NCI-H526 (cell line): ENCODE results near the gene TMOD2.
A peak's percentile ranks its signal among the peaks of the same experiment; 100 is the strongest.

Experiments used
- DNase-seq, 2 experiments: peaks; one replicate each; lab custom pipeline; 2025; lab: John Stamatoyannopoulos, UW

The TMOD2 gene

DNA sequence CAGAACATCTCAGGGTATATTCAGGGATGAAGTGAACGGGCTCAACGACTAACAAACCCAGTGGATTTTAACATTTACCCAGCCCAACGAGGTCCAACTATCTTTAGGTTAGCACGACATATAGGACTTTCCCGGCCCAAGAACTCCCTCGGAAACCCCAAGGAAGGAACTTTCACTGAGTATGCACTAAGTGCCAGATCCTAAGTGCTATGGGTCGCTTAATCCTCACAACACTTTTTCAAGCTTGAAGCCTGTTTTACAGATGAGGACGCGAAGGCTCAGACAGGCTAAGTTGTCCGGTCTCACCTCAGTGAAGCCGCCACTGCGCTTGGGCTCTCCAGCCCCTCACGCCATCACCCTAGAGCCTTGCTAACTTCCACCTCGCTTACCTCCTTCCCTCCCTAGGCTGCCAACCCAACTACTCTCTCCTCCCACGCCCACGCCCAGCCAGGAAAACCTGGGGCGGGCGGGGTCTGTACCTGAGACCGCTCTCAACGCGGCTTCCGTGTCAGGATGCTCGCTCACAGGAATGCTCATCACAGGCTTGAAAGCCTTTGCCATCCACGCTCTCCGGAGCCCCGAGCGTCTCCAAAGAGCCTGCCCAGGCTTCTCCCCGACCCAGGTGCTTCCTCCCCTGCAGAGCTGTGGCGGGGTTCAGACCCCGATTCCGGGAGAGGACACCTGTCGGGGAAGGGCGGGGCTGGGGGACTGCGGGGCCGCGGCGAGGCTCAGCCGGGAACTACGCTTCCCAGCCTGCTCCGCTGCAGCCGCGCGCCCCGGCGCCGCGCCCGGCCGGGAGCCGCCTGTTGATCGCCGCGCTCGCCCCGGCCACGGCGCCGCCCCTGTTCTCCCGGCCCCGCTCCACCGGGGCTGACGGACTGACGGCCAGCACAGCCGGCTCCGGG is at the start of gene TMOD2:
Gene TMOD2, plus strand, starts transcription at position 806 of the 905 bp plus-strand sequence. CDS start 14,845 bp downstream, outside the sequence.
- peak; percentile 72 to 91 for DNase-seq

DNA sequence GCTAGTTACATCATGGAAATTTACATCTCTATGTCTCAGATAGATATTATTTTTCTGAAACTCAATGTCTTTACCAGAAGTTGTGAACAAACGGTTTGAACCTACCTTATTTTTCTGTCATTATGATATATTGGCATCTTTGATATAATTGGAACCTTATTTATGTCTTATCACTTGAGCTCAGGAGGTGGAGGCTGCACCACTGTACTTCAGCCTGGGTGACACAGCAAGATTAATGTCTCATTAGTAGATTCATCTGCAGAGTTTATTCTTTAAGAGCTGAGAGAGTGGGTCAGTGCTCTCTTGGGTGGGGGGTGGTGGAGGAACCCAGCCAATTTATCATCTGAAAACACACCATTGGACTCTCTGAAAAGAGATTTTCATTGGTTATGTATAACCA is 48.7 kb upstream of the TMOD2 start:
- DNase-seq = no peak

DNA sequence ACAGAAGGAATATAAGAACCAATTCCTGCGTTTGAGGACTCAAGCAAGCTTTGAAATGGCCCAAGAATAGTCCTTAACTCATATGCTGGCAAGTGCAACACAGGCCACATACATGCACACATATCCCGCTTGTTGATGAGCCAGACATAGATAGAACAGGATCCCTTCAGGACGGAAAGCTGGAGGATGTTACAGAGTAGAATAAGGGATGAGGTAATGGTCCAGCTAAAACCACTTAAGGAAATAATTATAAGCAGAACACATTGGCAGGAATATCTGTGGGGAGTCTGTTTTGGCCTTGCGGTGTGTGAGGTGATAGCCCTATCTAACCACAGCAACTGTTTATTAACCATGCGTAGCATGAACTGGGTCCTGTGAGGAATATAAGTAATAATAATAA is 45.1 kb upstream of the TMOD2 start:
- DNase-seq = no peak

DNA sequence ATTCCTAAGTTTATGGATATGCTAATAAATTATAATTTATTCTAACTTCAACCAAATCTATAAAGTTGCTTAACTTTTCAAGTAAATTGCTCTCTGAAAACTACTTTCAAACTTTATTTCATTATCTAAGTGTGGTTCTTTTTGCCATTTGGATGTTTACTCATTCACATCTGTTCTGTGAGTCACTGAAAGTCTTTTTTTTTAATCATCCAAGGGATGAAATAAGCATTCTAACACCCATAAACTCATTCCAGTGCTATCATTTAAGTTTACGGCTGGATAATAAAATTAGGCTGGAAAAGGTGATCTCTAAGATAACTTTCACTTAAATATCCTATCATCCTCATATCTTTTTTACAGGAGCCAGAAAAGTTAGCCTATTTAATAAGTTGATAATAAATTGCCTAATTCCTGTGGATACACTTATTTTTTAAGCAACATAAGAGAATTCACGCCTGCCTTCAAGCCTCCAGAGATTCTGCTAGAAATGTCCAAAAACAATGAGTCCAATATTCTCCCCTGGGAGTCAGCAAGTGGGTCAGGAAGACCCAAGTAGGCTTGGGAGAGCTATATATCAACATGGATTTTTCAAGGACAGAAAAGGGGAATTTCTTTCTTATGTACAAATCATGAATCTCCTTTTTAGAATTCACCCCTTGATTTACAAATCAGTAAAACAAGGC is 44.3 kb upstream of the TMOD2 start:
- no peak for DNase-seq

DNA sequence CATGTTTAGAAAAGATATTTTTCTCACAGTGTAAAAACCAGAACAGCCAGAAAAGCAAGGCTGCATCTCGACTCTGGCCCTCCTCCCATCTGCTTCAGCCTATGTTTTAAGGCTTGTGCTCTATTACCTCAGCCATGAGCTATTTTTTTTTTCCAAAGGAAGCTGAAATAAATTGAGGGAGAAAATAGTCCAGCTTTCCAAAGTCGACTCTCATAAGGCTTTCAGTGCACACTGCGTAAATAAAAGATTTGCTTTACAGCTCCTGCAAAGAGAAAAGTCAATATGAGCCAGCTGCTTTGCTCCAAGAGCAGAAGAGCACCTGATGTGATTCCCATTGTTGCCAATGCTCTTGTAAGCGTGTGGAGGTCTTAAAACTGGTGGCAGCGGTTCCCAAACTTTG is 43.4 kb upstream of the TMOD2 start:
- peak in 1 of 2 experiments; percentile 11 for DNase-seq

DNA sequence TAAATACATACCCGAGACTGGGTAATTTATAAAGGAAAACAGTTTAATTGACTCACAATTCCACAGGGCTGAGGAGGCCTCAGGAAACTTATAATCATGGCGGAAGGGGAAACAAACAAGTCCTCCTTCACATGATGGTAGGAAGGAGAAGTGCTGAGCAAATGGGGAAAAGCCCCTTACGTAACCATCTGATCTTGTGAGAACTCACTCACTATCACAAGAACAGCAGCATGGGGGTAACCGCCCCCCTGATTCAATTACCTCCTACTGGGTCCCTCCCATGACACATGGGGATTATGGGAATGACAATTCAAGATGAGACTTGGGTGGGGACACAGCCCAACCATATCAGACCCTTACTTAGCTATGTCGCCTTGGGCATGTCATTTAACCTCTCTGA is 42.4 kb upstream of the TMOD2 start:
- DNase-seq = no peak

DNA sequence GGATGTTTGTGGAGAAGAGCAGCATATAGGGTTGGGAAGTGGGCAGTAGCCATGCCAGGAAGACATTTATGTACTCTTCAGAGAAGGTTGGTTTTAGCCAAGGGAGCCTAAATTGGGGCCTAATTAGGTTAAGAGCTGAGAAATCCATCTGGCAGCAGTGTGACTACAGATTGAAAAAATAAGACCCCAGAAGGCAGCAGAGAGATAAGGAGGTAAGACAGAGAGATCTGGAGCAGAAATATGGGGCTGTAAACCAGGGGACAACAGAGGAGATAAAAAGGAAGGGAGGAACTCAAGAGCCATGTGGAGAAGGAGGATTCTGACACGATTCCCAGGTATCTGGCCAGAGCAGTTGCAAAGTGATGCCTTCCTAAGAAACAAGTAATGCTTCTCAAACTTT is 37.2 kb upstream of the TMOD2 start:
- DNase-seq = no peak

DNA sequence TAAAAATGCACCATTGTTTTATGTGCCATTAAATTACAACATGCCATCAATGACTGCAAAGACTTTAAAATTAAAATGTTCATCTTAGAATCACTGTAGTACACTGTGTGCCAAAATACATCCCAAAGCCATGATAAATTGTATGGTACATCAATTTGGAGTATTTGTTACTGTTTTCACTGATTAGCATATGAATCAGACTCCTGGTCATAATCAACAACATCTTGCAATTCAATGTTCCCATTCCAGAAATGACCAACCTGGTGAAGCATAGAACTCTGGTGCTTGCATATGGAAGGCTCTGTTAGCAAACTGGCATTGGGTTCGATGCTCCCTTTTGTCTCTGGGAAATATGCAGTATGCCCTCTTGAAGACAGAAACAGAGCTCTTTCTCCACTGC is 36.5 kb upstream of the TMOD2 start:
- no peak for DNase-seq

DNA sequence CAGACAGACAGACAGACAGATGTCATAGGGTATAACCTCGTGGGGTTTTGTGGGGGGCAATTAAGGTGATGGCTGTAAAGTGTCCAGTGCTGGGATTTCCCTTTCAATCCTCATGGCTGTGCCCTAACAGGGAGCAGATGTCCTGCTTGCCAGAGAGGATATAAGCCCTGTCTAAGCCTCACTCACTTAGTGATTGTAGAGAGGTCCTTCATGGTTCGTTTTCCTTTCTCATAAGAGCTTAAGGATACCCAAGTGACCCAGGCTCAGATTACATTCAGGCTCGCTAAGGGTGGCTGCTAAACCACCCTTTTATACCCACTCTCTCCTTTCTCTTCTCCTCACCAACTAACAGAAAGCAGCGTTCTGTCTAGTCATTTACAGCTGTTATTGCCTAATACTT is 33.2 kb upstream of the TMOD2 start:
- no peak for DNase-seq

DNA sequence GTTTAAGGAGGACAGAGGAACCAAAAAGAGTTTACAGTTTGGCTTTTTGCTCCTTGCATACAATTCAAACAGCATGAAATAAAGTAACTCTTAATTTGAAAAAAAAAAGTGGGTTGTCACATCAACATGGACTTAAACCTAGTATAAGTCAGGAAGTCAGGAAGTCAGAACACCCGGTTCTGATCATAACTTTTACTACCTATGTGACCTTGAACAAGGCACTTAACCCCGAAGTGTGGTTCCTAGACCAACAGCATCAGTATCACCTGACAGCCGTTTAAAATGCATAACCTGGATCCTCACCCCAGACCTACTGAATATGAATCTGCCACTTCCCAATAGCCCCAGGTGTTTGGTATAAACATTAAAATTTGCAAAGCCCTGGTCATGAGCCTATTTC is 32.7 kb upstream of the TMOD2 start:
- DNase-seq = peak in 1 of 2 experiments; percentile 12

DNA sequence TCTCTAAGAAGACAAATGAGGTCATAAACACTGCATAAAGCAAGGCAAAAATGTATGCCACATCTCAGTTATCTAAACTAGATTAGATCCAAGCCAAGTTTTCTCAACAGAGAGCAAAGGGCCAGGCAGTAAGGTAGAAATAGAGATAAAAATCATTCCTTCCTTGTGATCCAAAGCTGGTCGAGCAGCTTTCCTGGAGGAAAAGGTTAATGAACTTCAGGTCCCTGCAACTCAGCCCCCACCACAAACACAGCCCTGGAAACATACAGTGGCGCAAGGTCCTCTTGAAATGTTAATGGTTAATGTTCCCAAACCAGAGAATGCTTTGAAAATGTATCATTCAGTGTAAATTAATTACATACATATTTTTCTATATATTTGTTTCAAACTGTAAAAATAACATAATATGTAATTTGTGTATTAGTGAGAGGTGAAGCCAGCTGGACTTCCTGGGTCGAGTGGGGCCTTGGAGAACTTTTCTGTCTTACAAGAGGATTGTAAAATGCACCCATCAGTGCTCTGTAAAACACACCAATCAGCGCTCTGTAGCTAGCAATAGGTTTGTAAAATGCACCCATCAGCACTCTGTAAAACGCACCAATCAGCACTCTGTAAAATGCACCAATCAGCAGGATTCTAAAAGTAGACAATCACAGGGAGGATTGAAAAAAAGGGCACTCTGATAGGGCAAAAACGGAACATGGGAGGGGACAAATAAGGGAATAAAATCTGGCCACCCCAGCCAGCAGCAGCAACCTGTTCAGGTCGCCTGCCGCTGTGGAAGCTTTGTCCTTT is 31.0 kb upstream of the TMOD2 start:
- no peak for DNase-seq

DNA sequence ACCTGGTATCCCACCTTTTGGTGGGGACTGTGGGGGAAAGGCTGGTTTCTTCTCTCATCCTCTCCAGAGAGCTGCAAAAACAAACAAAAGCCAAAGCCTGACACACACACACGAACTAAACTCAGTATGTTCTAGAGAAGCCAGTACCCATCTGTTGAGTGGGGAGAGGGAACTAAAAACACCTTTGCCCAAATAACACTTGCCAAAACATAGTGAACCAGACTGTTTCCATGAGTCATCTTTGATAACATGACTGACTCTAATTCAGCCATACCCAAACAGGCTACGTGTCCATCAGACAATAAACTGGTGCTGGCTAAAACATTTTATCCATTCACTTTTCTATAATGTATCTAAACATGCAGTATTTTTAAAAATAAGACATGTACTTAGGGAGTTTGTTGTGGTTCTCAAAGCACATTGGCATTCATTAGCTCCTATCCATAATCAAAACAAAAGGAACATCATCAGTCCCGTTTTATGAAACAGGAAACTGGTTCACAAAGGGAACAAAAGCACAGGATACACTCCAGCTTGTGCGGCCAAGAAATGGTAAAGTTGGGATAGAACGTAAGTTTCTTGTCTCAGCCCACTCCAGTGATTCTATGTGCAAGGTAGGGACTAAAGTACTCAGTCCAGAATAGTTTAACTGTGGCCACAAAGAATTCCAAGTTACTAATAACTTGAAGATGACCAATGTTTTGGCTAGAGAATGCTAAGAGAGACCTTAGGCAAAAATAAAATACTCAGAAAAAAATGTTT is 30.0 kb upstream of the TMOD2 start:
- no peak for DNase-seq

DNA sequence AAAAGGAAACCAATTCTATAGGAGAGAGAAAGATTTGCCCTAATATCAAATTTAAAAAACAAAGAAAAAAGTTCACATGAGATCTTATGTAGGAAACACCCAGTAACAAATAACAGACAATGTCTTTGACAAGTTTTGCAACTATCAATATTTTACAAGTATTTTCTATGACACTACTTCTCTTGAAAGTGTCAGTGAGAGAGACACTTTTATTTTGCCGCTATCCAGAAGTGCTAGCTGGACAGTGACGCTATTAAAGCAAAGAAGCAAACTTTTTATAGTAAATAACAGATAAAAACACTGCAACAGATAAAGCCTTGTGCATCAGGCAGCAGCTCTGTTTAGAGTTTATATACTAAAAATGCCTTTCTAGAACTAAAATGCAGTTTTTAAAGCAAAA is 27.2 kb upstream of the TMOD2 start:
- no peak for DNase-seq

DNA sequence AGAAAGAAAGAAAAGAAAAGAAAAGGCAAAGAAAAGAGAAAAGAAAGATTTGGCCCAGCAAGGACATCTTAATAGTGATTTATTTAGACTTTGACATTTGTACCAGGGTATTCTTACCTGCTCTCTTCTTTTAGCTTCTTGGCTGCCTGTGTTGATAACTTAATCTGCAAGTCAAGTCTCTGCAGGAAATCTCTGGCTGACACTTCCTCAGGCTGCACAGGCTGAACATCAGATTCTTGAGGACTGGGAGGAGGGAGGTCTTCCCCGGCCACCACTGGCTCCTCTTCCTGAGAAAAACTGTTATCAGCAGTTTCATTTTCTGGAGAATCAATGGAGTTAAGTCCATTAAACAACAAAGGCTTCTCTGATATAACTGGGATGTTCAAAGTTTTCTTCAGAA is 26.7 kb upstream of the TMOD2 start:
- no peak for DNase-seq

DNA sequence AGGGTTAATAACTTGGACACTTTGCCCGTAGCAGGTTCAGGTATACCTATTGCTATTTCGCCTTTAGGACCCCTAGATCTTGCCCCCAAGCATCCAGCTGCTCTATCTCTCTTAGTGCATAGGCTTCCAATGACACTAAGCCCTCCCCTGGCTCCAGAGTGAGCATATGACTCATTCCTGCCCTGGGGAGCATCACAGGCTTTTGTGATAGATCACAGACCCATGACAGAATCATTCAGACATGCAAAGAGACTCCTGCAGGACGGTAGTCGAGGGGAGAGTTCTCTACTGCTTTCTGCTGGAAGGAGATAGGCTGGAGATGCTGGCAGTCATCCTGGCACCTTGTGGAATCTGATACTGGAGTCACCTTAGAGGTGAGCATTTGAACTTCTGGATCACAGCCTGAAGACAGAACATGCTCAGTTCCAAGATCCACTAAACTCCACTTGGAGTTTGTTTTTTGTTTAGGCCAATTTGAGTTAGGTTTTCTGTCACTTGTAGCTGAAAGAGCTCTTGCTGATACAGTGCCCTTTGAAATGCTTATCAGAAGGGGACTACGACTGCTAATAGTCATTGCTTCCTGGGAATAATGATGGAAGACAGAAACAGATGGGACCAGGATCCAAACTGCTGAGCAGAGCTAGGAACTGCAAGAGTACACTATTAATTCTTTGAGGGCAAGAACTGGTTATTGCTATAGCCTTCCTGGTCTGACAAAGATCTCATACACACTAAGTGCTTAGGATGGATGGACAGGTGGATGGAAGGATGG is 24.9 kb upstream of the TMOD2 start:
- DNase-seq = peak; percentile 76 to 88

DNA sequence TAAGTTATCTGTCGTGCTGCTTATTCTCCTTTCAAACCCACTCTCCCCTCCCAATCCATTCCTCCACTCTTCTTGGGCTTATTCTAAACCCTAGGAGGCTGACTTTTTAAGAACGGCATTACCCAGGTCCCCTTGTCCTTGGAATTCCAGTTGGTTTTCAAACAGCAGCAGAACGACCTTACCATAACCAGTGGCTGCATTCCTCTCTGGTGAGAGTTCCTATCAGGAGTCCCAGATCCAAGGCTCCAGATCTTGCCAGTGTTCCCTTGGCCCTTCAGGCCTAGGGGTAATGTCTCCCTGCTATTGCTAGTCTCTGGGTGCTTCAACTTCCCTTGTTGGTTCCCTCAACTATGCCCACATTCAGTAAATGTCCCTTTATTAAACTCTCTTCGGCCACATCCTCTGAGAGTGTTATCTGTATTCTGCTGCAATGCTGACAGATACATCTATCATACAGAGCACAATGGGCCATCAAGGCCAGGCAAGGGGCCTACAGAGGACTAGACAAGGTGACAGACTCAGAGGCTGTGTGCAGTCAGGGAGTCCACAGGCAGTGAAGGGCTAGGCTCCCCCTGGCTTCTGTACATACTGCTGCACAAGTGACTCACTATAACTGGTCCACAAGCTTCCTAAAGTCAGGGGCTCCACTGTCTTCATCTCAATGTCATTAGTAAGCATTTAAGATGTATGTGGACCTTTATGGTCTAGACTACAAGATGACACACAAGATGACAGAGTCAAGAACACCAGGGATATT is 24.1 kb upstream of the TMOD2 start:
- DNase-seq = no peak

DNA sequence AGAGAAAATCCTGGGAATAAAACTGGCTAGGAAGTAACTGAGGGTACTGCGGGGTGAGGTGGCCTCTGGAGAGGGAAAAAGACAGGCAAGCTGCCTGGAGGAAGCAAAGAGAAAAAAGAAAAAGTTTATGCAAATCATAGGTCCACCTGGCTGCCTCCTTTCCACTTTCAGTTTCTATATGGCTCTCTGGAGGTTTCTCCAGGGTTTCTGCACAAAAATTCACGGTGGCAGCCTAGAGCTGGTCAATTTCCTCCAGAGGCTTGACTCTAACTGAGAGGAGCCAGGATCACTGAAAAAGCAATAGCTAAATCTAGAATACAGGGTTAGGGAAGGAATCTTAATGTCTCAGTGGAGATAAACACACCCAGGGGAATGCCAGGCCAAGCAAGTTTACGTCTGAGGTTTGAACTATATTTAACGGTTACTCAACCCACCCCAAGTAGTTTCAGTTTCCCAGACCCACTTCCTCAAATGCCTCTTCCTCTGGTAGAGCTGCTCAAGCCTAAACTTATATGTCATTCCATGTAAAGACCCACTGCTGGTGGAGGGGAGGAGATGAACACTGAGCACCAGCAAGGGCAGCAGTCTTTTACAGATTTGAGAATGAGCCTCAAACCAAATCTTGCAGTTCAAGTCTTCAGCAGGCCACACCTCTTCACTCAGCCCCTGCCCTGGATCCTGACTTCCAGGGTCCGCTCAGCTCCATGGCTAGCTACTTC is 19.7 kb upstream of the TMOD2 start:
- DNase-seq = peak; percentile 27 to 81

DNA sequence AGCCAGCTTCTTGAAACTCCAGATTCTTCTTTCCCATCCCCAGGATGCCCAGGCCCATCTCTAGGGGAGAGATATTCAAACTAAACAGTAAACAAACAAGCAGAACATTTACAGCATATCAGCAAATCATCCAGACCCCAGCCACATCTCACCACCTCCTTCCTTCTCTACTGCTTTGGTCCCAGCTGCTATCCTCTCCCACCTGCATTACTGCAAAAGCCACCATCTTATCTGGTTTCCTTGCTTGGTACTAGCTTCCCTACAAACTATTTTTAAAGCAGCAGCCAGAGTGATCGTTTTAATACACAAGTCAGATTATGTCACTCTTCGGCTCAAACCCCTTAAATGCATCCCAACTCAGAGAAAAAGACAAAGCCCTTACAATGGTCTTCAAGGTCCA is 18.8 kb upstream of the TMOD2 start:
- peak in 1 of 2 experiments; percentile 10 for DNase-seq

DNA sequence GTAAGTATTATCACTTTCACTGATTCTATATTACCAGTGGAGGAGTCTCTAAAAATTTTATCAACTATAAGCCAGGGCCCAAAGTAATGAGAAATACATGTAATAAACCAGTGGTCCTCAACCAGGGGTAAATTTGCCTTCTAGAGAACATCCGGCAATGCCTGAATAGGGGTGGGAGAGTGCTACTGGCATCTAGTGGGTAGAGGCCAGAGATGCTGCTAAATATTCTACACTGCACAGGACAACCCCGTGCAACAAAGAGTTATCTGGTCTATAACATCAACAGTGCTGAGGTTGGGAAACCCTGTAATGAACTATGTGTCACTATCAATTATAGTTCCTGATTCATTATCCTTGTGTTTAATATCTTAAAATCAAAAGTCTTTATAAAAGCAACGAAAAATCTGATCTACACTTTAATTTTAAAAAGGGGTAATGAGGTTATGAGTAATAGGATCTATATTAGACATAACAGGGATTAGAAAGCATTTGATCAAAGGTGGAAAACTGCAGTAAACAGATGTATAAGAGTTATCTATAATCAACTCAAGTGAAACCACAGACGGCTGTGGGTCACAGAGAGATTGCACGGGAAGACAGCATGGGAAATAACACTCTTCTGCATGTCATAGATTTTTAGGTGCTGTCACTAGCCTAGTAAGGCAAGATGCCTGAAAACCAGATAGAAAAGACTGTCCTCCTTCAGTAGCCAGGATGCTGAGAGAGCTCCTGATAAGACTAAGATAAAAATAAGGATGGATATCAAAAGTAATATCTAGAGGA is 16.0 kb upstream of the TMOD2 start:
- peak in 1 of 2 experiments; percentile 21 for DNase-seq
